PFSK-1 (cell line): ENCODE measurements around the gene GUCY2D.

Experiments used
- POLR2AphosphoS5 ChIP-seq: IDR thresholded peaks from 2 replicates; pipeline ENCODE4 v1.6.1; 2012; ENCODE audit warnings: low read depth, mild to moderate bottlenecking, control low read depth, low read length, moderate library complexity
- SIN3A ChIP-seq: IDR thresholded peaks from 2 replicates; pipeline ENCODE4 v1.6.1; 2012; ENCODE audit warnings: mild to moderate bottlenecking, low read length, moderate library complexity, borderline replicate concordance; ENCODE audit not compliant: insufficient read depth
- TAF1 ChIP-seq: IDR thresholded peaks from 2 replicates; pipeline ENCODE4 v1.6.1; 2012; ENCODE audit warnings: low read length, control low read depth, borderline replicate concordance; ENCODE audit not compliant: insufficient read depth
- TF ChIP-seq, protein P1 (sequence below), 2 experiments: IDR thresholded peaks; 2 replicates each; pipeline versions ENCODE4 v1.6.1 to v1.8.0; 2011 to 2012; ENCODE audit warnings: low read depth in 2 of 2, low read length in 2 of 2, control low read depth in 1 of 2, inconsistent platforms in 1 of 2, mild to moderate bottlenecking in 1 of 2, moderate library complexity in 1 of 2; ENCODE audit not compliant: insufficient read depth in 1 of 2

DNA sequence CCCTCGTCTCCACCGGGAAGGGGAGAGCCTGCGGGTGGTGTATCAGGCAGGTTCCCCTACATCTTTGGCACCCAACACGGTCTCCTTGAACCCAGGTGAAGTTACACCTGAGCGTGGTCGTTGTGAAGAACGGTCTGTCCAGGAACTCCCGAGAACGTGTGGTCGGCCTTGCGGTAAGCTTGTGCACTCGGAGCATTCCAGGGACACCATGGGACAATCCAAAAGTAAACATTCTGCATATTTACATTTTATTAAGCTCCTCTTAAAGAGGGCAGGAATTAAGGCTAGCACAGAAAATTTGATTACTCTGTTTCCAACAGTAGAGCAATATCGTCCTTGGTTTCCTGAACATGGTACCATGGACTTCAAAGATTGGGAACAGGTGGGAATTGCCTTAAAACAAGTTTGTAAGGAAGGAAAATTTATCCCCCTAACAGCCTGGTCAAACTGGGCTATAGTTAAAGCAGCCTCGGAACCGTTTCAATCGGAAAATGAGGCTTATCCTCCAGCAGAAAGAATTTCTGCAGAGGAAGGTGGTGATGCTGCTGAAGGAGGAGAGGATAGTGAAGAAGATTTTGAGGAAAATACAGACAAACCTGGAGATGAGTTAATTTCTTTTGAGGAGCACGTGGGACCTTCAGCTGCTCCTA lies 54.7 kb downstream of the GUCY2D start:
- no peak for TF ChIP-seq POLR2AphosphoS5
- no peak for TF ChIP-seq TAF1
- TF ChIP-seq, protein P1, sequence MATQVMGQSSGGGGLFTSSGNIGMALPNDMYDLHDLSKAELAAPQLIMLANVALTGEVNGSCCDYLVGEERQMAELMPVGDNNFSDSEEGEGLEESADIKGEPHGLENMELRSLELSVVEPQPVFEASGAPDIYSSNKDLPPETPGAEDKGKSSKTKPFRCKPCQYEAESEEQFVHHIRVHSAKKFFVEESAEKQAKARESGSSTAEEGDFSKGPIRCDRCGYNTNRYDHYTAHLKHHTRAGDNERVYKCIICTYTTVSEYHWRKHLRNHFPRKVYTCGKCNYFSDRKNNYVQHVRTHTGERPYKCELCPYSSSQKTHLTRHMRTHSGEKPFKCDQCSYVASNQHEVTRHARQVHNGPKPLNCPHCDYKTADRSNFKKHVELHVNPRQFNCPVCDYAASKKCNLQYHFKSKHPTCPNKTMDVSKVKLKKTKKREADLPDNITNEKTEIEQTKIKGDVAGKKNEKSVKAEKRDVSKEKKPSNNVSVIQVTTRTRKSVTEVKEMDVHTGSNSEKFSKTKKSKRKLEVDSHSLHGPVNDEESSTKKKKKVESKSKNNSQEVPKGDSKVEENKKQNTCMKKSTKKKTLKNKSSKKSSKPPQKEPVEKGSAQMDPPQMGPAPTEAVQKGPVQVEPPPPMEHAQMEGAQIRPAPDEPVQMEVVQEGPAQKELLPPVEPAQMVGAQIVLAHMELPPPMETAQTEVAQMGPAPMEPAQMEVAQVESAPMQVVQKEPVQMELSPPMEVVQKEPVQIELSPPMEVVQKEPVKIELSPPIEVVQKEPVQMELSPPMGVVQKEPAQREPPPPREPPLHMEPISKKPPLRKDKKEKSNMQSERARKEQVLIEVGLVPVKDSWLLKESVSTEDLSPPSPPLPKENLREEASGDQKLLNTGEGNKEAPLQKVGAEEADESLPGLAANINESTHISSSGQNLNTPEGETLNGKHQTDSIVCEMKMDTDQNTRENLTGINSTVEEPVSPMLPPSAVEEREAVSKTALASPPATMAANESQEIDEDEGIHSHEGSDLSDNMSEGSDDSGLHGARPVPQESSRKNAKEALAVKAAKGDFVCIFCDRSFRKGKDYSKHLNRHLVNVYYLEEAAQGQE (IDR thresholded peaks at IDR 0.05; ENCODE audit: insufficient read depth in 1 of 2, low read depth in 2 of 2, low read length in 2 of 2) = no peak
- TF ChIP-seq SIN3A = no peak
